Measurements from ENCODE around the gene NEBL.

Gene NEBL

GRCh38 chr10:20858292-20859124 is 38.6 kb downstream of the NEBL start:
- DNase-seq = no peak

- DNase-seq = no peak
Observed at GRCh38 chr10:20856484-20856883, 40.6 kb downstream of the NEBL start.

GRCh38 chr10:20855398-20856038 is 41.6 kb downstream of the NEBL start:
- DNase-seq = no peak

GRCh38 chr10:20853276-20853675 is 43.8 kb downstream of the NEBL start:
- no peak for DNase-seq

- DNase-seq = no peak
Observed at GRCh38 chr10:20852303-20852702, 44.8 kb downstream of the NEBL start.

- DNase-seq = no peak
Observed at GRCh38 chr10:20847512-20847911, 49.6 kb downstream of the NEBL start.

- DNase-seq = no peak
Observed at GRCh38 chr10:20846263-20846662, 50.8 kb downstream of the NEBL start.

GRCh38 chr10:20841419-20841818 is 55.7 kb downstream of the NEBL start:
- no peak for DNase-seq

GRCh38 chr10:20839910-20840309 is 57.2 kb downstream of the NEBL start:
- DNase-seq = no peak

- DNase-seq = no peak
Observed at GRCh38 chr10:20839141-20839540, 58.0 kb downstream of the NEBL start.

- no peak for DNase-seq
Observed at GRCh38 chr10:20836401-20836800, 60.7 kb downstream of the NEBL start.

- no peak for DNase-seq
Observed at GRCh38 chr10:20835335-20835734, 61.8 kb downstream of the NEBL start.

GRCh38 chr10:20834825-20835224 is 62.3 kb downstream of the NEBL start:
- DNase-seq = no peak

GRCh38 chr10:20822825-20823224 is 74.3 kb downstream of the NEBL start:
- no peak for DNase-seq

- DNase-seq = no peak
Observed at GRCh38 chr10:20817646-20818045, 79.5 kb downstream of the NEBL start.

- no peak for DNase-seq
Observed at GRCh38 chr10:20817116-20817515, 80.0 kb downstream of the NEBL start.

GRCh38 chr10:20814116-20814515 is 83.0 kb downstream of the NEBL start:
- no peak for DNase-seq

GRCh38 chr10:20811131-20811530 is 86.0 kb downstream of the NEBL start:
- no peak for DNase-seq

- no peak for DNase-seq
Observed at GRCh38 chr10:20809631-20810030, 87.5 kb downstream of the NEBL start.

- DNase-seq = no peak
Observed at GRCh38 chr10:20806487-20806886, 90.6 kb downstream of the NEBL start.

GRCh38 chr10:20797290-20797689 is 99.8 kb downstream of the NEBL start:
- no peak for DNase-seq

GRCh38 chr10:20795391-20795790 is 101.7 kb downstream of the NEBL start:
- DNase-seq = no peak

- no peak for DNase-seq
Observed at GRCh38 chr10:20785174-20785573, 111.9 kb downstream of the NEBL start.

GRCh38 chr10:20778008-20778757 is 118.9 kb downstream of the NEBL start:
- no peak for DNase-seq

Measured in NCI-H2081 treated with DMSO at 0.1 percent for 48 hours (cell line).